Activated CD8-positive, alpha-beta T cell treated with anti-CD3 and anti-CD28 coated beads, Interleukin-2, amount 10 ng/mL, durations not matched to agents 7 days and 5 days (primary cell): ENCODE data around the gene MARCO. TPM values are rescaled to one million over a fixed set of nuclear protein-coding genes. Genes with fewer than 3 reads are reported as not detected.

ENCODE experiments used
- ATAC-seq: fragments of 150-1000 bp; cut with Tn5 transposase; one replicate; pipeline ENCODE4 v1.10.0; 2021; ENCODE audit warnings: moderate library complexity
- CTCF ChIA-PET: fragments of 350-600 bp; sonication (Branson Sonifier 250); formaldehyde crosslinking; loops from one replicate; lab custom pipeline; 2021; ENCODE audit warnings: antibody characterized with exemption; lab: Charles Lee
- POLR2A ChIA-PET: fragments of 350-600 bp; sonication (Branson Sonifier 250); formaldehyde crosslinking; loops from one replicate; lab custom pipeline; 2021; ENCODE audit warnings: antibody characterized with exemption; lab: Charles Lee
- DNase-seq: peaks from one replicate; pipeline ENCODE4 v3.0.0-alpha.2; 2020
- H3K27ac Mint-ChIP-seq: one replicate; pipeline ENCODE4 v1.8.0; 2021; ENCODE audit warnings: mild to moderate bottlenecking, mixed read lengths
- H3K27me3 Mint-ChIP-seq: one replicate; pipeline ENCODE4 v1.8.0; 2021; ENCODE audit warnings: low read depth, mixed read lengths
- H3K36me3 Mint-ChIP-seq: one replicate; pipeline ENCODE4 v1.8.0; 2021; ENCODE audit warnings: low read depth, mixed read lengths
- H3K4me1 Mint-ChIP-seq: one replicate; pipeline ENCODE4 v1.8.0; 2021; ENCODE audit warnings: low read depth, mixed read lengths
- H3K4me3 Mint-ChIP-seq: one replicate; pipeline ENCODE4 v1.8.0; 2021; ENCODE audit warnings: mild to moderate bottlenecking, mixed read lengths
- H3K9me3 Mint-ChIP-seq: one replicate; pipeline ENCODE4 v1.8.0; 2022; ENCODE audit warnings: mixed read lengths; ENCODE audit not compliant: insufficient read depth
- total RNA-seq, 2 experiments: library from RNA; stranded (reverse); gene quantifications; one replicate each; pipeline ENCODE4 v1.2.3, GENCODE V29; 2021

Gene MARCO
- total RNA-seq, 2 experiments from 2014 or later: not detected

GRCh38 chr2:118968961-118969733 lies 27.2 kb downstream of the MARCO start:
- H3K27me3 Mint-ChIP-seq: peaks cover 4% of the 10 kb centered on the region
- H3K27ac Mint-ChIP-seq: no peak overlapping the region
- H3K36me3 Mint-ChIP-seq: no peaks in the 10 kb centered on the region
- ChIA-PET POLR2A (no interaction called here), CTCF (no interaction called here)
- no peak overlapping the region for H3K4me3 Mint-ChIP-seq
- no peaks in the 10 kb centered on the region for H3K4me1 Mint-ChIP-seq
- ATAC-seq (no peak), DNase-seq (no peak)
- no peaks in the 10 kb centered on the region for H3K9me3 Mint-ChIP-seq

- POLR2A ChIA-PET: no interaction called here
- ATAC-seq: no peak
- Mint-ChIP-seq H3K36me3 (no peaks in the 10 kb centered on the region), H3K27ac (no peak overlapping the region), H3K9me3 (no peaks in the 10 kb centered on the region), H3K4me1 (no peaks in the 10 kb centered on the region), H3K27me3 (peaks cover 3% of the 10 kb centered on the region), H3K4me3 (no peak overlapping the region)
- no peak for DNase-seq
- CTCF ChIA-PET: no interaction called here
Observed at GRCh38 chr2:118969734-118970395, 27.9 kb downstream of the MARCO start.

- H3K27me3 Mint-ChIP-seq: peaks cover 2% of the 10 kb centered on the region
- no peak overlapping the region for H3K4me3 Mint-ChIP-seq
- no peak for DNase-seq
- no peak for ATAC-seq
- ChIA-PET CTCF (interaction anchor here (1.0 kb wide), 1 partner anchor 89 kb away, joined by 4 read pairs; no protein-coding TSS in a partner anchor), POLR2A (no interaction called here)
- no peaks in the 10 kb centered on the region for H3K4me1 Mint-ChIP-seq
- no peak overlapping the region for H3K27ac Mint-ChIP-seq
- H3K36me3 Mint-ChIP-seq: no peaks in the 10 kb centered on the region
- H3K9me3 Mint-ChIP-seq: no peaks in the 10 kb centered on the region
Observed at GRCh38 chr2:118970396-118971135, 28.6 kb downstream of the MARCO start.

GRCh38 chr2:118971245-118972122 lies 29.5 kb downstream of the MARCO start:
- no peak for ATAC-seq
- CTCF ChIA-PET: interaction anchor here (1.0 kb wide), 1 partner anchor 89 kb away, joined by 4 read pairs; no protein-coding TSS in a partner anchor
- no peak overlapping the region for H3K27ac Mint-ChIP-seq

GRCh38 chr2:118973542-118973951 lies 31.6 kb downstream of the MARCO start:
- Mint-ChIP-seq H3K9me3 (no peaks in the 10 kb centered on the region), H3K27me3 (no peaks in the 10 kb centered on the region), H3K4me3 (no peak overlapping the region), H3K4me1 (no peaks in the 10 kb centered on the region), H3K36me3 (no peaks in the 10 kb centered on the region), H3K27ac (no peak overlapping the region)
- POLR2A ChIA-PET: no interaction called here
- CTCF ChIA-PET: no interaction called here
- no peak for DNase-seq
- ATAC-seq: no peak

More at GRCh38 chr2:118971245-118972122, 29.5 kb downstream of the MARCO start:
- Mint-ChIP-seq H3K4me3 (no peak overlapping the region), H3K4me1 (no peaks in the 10 kb centered on the region), H3K36me3 (no peaks in the 10 kb centered on the region), H3K27me3 (peaks cover 1% of the 10 kb centered on the region), H3K9me3 (no peaks in the 10 kb centered on the region)
- no peak for DNase-seq
- POLR2A ChIA-PET: no interaction called here

- H3K36me3 Mint-ChIP-seq: no peaks in the 10 kb centered on the region
- no peak for ATAC-seq
- no peak for DNase-seq
- no peak overlapping the region for H3K4me3 Mint-ChIP-seq
- CTCF ChIA-PET: no interaction called here
- H3K4me1 Mint-ChIP-seq: no peaks in the 10 kb centered on the region
- H3K27ac Mint-ChIP-seq: no peak overlapping the region
- no peaks in the 10 kb centered on the region for H3K9me3 Mint-ChIP-seq
- POLR2A ChIA-PET: no interaction called here
- no peaks in the 10 kb centered on the region for H3K27me3 Mint-ChIP-seq
Observed at GRCh38 chr2:118974103-118974993, 32.4 kb downstream of the MARCO start.

GRCh38 chr2:118975133-118975532 lies 33.1 kb downstream of the MARCO start:
- Mint-ChIP-seq H3K9me3 (no peaks in the 10 kb centered on the region), H3K27me3 (no peaks in the 10 kb centered on the region), H3K4me1 (no peaks in the 10 kb centered on the region), H3K27ac (no peak overlapping the region), H3K4me3 (no peak overlapping the region), H3K36me3 (no peaks in the 10 kb centered on the region)
- POLR2A ChIA-PET: no interaction called here
- no peak for ATAC-seq
- DNase-seq: no peak
- CTCF ChIA-PET: no interaction called here

- ChIA-PET CTCF (no interaction called here), POLR2A (no interaction called here)
- H3K4me3 Mint-ChIP-seq: no peak overlapping the region
- ATAC-seq: no peak
- H3K27ac Mint-ChIP-seq: no peak overlapping the region
- H3K36me3 Mint-ChIP-seq: no peaks in the 10 kb centered on the region
- no peaks in the 10 kb centered on the region for H3K27me3 Mint-ChIP-seq
- no peaks in the 10 kb centered on the region for H3K4me1 Mint-ChIP-seq
- DNase-seq: no peak
- H3K9me3 Mint-ChIP-seq: no peaks in the 10 kb centered on the region
Observed at GRCh38 chr2:118978064-118978463, 36.1 kb downstream of the MARCO start.

GRCh38 chr2:118979152-118979861 lies 37.3 kb downstream of the MARCO start:
- Mint-ChIP-seq H3K36me3 (no peaks in the 10 kb centered on the region), H3K27ac (no peak overlapping the region), H3K4me1 (no peaks in the 10 kb centered on the region), H3K9me3 (no peaks in the 10 kb centered on the region), H3K4me3 (no peak overlapping the region), H3K27me3 (no peaks in the 10 kb centered on the region)
- CTCF ChIA-PET: no interaction called here
- ATAC-seq (no peak), DNase-seq (no peak)
- POLR2A ChIA-PET: no interaction called here

GRCh38 chr2:118980022-118980421 lies 38.0 kb downstream of the MARCO start:
- Mint-ChIP-seq H3K4me3 (no peak overlapping the region), H3K36me3 (no peaks in the 10 kb centered on the region), H3K27ac (no peak overlapping the region), H3K4me1 (no peaks in the 10 kb centered on the region), H3K9me3 (no peaks in the 10 kb centered on the region), H3K27me3 (no peaks in the 10 kb centered on the region)
- ATAC-seq (no peak), DNase-seq (no peak)
- ChIA-PET CTCF (no interaction called here), POLR2A (no interaction called here)
